ENCODE results near the gene PIEZO2. TPM values are rescaled to one million over a fixed set of nuclear protein-coding genes. Genes with fewer than 3 reads are reported as not detected.

PIEZO2 gene
- total and polyA plus RNA-seq, 4 donors, result 2.6 to 233 (median 18.8) TPM

- H3K4me1 ChIP-seq (ENCODE audit: control insufficient read depth in 5 of 5, insufficient read depth in 5 of 5, low read length in 5 of 5), result peaks cover 0 to 10% (median 2%) of the 10 kb centered on the region in 5 donors
- no peak overlapping the region for H3K27ac ChIP-seq (ENCODE audit: low read depth in 1 of 2, low read length in 1 of 2)
- TF ChIP-seq CTCF (IDR thresholded peaks at IDR 0.05; ENCODE audit: control extremely low read depth, extremely low read depth), result no peak
- DNase-seq (no peak), ATAC-seq (ENCODE audit: insufficient read depth, low FRiP score) (no peak)
- peaks cover 0 to 1% (median 0%) of the 10 kb centered on the region in 4 donors for H3K9me3 ChIP-seq (ENCODE audit: control insufficient read depth in 4 of 4, insufficient read depth in 3 of 4, low read length in 3 of 4)
- H3K36me3 ChIP-seq (ENCODE audit: control insufficient read depth in 4 of 4, insufficient read depth in 4 of 4, low read length in 4 of 4), result peaks cover 0 to 18% (median 5%) of the 10 kb centered on the region in 4 donors
- 95 to 97% methylated on average over 6 of the region's 6 CpGs for WGBS, 2 donors
- no peak overlapping the region for H3K4me3 ChIP-seq
- H3K27me3 ChIP-seq (ENCODE audit: control insufficient read depth in 3 of 3, insufficient read depth in 3 of 3, low read length in 2 of 3), result no peaks in the 10 kb centered on the region
- no peak overlapping the region for H3K9ac ChIP-seq (ENCODE audit: insufficient read depth in 1 of 2, low read length in 2 of 2)
These were observed 120.3 kb downstream of the PIEZO2 start for GRCh38 chr18:11029021-11029420.

- 43 to 53% methylated on average over 4 of the region's 4 CpGs for WGBS, 2 donors
- H3K9ac ChIP-seq (ENCODE audit: insufficient read depth in 1 of 2, low read length in 2 of 2), result no peak overlapping the region
- peaks cover 0 to 1% (median 0%) of the 10 kb centered on the region in 4 donors for H3K9me3 ChIP-seq (ENCODE audit: control insufficient read depth in 4 of 4, insufficient read depth in 3 of 4, low read length in 3 of 4)
- H3K36me3 ChIP-seq (ENCODE audit: control insufficient read depth in 4 of 4, insufficient read depth in 4 of 4, low read length in 4 of 4), result peaks cover 0 to 20% (median 5%) of the 10 kb centered on the region in 4 donors
- H3K4me3 ChIP-seq, result no peak overlapping the region
- H3K27me3 ChIP-seq (ENCODE audit: control insufficient read depth in 3 of 3, insufficient read depth in 3 of 3, low read length in 2 of 3), result no peaks in the 10 kb centered on the region
- H3K27ac ChIP-seq (ENCODE audit: low read depth in 1 of 2, low read length in 1 of 2), result no peak overlapping the region
- DNase-seq (no peak), ATAC-seq (ENCODE audit: insufficient read depth, low FRiP score) (no peak)
- no peak for TF ChIP-seq CTCF (IDR thresholded peaks at IDR 0.05; ENCODE audit: control extremely low read depth, extremely low read depth)
- H3K4me1 ChIP-seq (ENCODE audit: control insufficient read depth in 5 of 5, insufficient read depth in 5 of 5, low read length in 5 of 5), result peaks cover 0 to 10% (median 2%) of the 10 kb centered on the region in 5 donors
These were observed 121.5 kb downstream of the PIEZO2 start for GRCh38 chr18:11027862-11028261.

- Histone ChIP-seq H3K4me3 (no peak overlapping the region), H3K9ac (ENCODE audit: insufficient read depth in 1 of 2, low read length in 2 of 2) (no peak overlapping the region), H3K27ac (ENCODE audit: low read depth in 1 of 2, low read length in 1 of 2) (no peak overlapping the region), H3K4me1 (ENCODE audit: control insufficient read depth in 5 of 5, insufficient read depth in 5 of 5, low read length in 5 of 5) (peaks cover 0 to 12% (median 4%) of the 10 kb centered on the region in 5 donors), H3K36me3 (ENCODE audit: control insufficient read depth in 4 of 4, insufficient read depth in 4 of 4, low read length in 4 of 4) (peaks cover 0 to 24% (median 10%) of the 10 kb centered on the region in 4 donors), H3K27me3 (ENCODE audit: control insufficient read depth in 3 of 3, insufficient read depth in 3 of 3, low read length in 2 of 3) (no peaks in the 10 kb centered on the region), H3K9me3 (ENCODE audit: control insufficient read depth in 4 of 4, insufficient read depth in 3 of 4, low read length in 3 of 4) (no peaks in the 10 kb centered on the region)
- no peak for TF ChIP-seq CTCF (IDR thresholded peaks at IDR 0.05; ENCODE audit: control extremely low read depth, extremely low read depth)
- no peak for ATAC-seq (ENCODE audit: insufficient read depth, low FRiP score)
- no peak for DNase-seq
- WGBS, 2 donors, result 75 to 76% methylated on average over 4 of the region's 4 CpGs
These were observed 123.7 kb downstream of the PIEZO2 start for GRCh38 chr18:11025671-11026070.
